Breast epithelium (tissue), 3 donors: ENCODE data around the gene H1-8.

Source experiments
- POLR2A ChIP-seq: fragments of 450-650 bp; IDR thresholded peaks from one replicate; pipeline ENCODE4 v1.6.1; 2016; ENCODE audit warnings: antibody characterized with exemption, mild to moderate bottlenecking, moderate library complexity
- POLR2AphosphoS5 ChIP-seq, 3 donors: sonication (generic); formaldehyde crosslinking; IDR thresholded peaks; one replicate each; pipeline ENCODE4 v1.6.1; 2017; ENCODE audit warnings: antibody characterized with exemption in 3 of 3
- TF ChIP-seq, protein P1 (sequence below), 3 donors: fragments of 450-650 bp; IDR thresholded peaks; one replicate each; pipeline ENCODE4 v1.5.1; 2016 to 2017; ENCODE audit warnings: antibody characterized with exemption in 3 of 3, mild to moderate bottlenecking in 3 of 3, moderate library complexity in 3 of 3

DNA sequence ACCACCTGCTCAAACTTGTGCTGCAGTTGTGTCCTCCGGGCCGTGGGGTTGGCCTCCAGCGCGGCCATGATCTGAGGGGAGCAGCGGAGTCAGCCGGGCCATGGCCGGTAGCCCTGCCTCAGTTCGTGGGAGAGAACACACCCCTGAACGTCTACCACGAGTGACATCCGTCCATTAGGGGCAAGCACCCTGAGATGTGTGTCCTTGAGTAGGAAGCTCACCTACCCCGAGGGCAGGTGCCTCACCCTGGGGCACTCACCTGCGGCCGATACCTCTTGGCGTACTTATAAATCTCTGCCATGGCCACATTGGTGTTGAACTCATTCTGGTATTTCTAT lies 13.4 kb downstream of the H1-8 start:
- TF ChIP-seq, protein P1, sequence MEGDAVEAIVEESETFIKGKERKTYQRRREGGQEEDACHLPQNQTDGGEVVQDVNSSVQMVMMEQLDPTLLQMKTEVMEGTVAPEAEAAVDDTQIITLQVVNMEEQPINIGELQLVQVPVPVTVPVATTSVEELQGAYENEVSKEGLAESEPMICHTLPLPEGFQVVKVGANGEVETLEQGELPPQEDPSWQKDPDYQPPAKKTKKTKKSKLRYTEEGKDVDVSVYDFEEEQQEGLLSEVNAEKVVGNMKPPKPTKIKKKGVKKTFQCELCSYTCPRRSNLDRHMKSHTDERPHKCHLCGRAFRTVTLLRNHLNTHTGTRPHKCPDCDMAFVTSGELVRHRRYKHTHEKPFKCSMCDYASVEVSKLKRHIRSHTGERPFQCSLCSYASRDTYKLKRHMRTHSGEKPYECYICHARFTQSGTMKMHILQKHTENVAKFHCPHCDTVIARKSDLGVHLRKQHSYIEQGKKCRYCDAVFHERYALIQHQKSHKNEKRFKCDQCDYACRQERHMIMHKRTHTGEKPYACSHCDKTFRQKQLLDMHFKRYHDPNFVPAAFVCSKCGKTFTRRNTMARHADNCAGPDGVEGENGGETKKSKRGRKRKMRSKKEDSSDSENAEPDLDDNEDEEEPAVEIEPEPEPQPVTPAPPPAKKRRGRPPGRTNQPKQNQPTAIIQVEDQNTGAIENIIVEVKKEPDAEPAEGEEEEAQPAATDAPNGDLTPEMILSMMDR (IDR thresholded peaks at IDR 0.05), result no peak
- TF ChIP-seq POLR2AphosphoS5 (IDR thresholded peaks at IDR 0.05) (no peak), POLR2A (no peak)
